SK-N-SH (cell line): ENCODE measurements around the gene RIMKLA. TPM values are rescaled to one million over a fixed set of nuclear protein-coding genes. Genes with fewer than 3 reads are reported as not detected.

Source experiments
- CTCF ChIA-PET: fragments of 300-600, 350-600 bp; formaldehyde crosslinking; extraction: SDS; loops from one replicate; lab custom pipeline; 2021; lab: Yijun Ruan, JAX
- POLR2A ChIA-PET: fragments of 350-600 bp; sonication (Branson Sonifier 250); formaldehyde crosslinking; extraction: SDS; loops from one replicate; lab custom pipeline; 2020; ENCODE audit warnings: antibody characterized with exemption, inconsistent platforms; lab: Yijun Ruan, JAX
- DNase-seq: peaks from one replicate; pipeline ENCODE4 v3.0.0; 2012
- H2AFZ ChIP-seq: fragments of 200-600 bp; sonication (generic); 2 replicates; pipeline ENCODE4 v1.8.1; 2016; ENCODE audit warnings: antibody characterized with exemption, mild to moderate bottlenecking, low read depth
- H3F3A ChIP-seq: fragments of 200-600 bp; sonication (generic); replicated peaks from 2 replicates; pipeline ENCODE3; 2016; ENCODE audit warnings: antibody characterized with exemption, mild to moderate bottlenecking; ENCODE audit not compliant: insufficient read depth
- H3K27ac ChIP-seq, 2 experiments: fragments of 200-500 bp in 1 of 2; fragments of 200-600 bp in 1 of 2; sonication (Bioruptor generic) in 1 of 2; sonication (generic), shearing (Covaris generic) in 1 of 2; 2 replicates each; pipeline versions ENCODE4 v1.5.1 to v1.6.1; 2014 to 2016; ENCODE audit warnings: low read depth in 2 of 2, inconsistent platforms in 1 of 2, low read length in 1 of 2, mild to moderate bottlenecking in 1 of 2, mixed read lengths in 1 of 2
- H3K27me3 ChIP-seq: fragments of 200-600 bp; sonication (generic), shearing (Covaris generic); 2 replicates; pipeline ENCODE4 v1.6.1; 2016; ENCODE audit warnings: mixed run types; ENCODE audit not compliant: insufficient read depth
- H3K36me3 ChIP-seq, 2 experiments: fragments of 200-500 bp in 1 of 2; fragments of 200-600 bp in 1 of 2; sonication (Bioruptor generic) in 1 of 2; sonication (generic) in 1 of 2; replicated peaks in 1 of 2; 2 replicates each; pipeline versions ENCODE3 to v1.5.1; 2014 to 2016; ENCODE audit warnings: low read length in 1 of 2, mild to moderate bottlenecking in 1 of 2; ENCODE audit not compliant: insufficient read depth in 2 of 2, control insufficient read depth in 1 of 2
- H3K4me1 ChIP-seq, 2 experiments: fragments of 200-500 bp in 1 of 2; fragments of 200-600 bp in 1 of 2; sonication (Bioruptor generic) in 1 of 2; sonication (generic), shearing (Covaris generic) in 1 of 2; 2 replicates each; pipeline versions ENCODE4 v1.5.1 to v1.6.1; 2014 to 2016; ENCODE audit warnings: low read depth in 1 of 2, low read length in 1 of 2, mixed run types in 1 of 2; ENCODE audit not compliant: insufficient read depth in 2 of 2, control insufficient read depth in 1 of 2
- H3K4me2 ChIP-seq: fragments of 200-600 bp; sonication (generic), shearing (Covaris generic); 2 replicates; pipeline ENCODE4 v1.6.1; 2017; ENCODE audit warnings: mixed run types
- H3K4me3 ChIP-seq, 2 experiments: fragments of 200-500 bp in 1 of 2; fragments of 200-600 bp in 1 of 2; sonication (Bioruptor generic) in 1 of 2; sonication (generic), shearing (Covaris generic) in 1 of 2; 2 replicates each; pipeline versions ENCODE4 v1.5.1 to v1.8.1; 2014 to 2016; ENCODE audit warnings: low read depth in 2 of 2, inconsistent platforms in 1 of 2, low read length in 1 of 2, mild to moderate bottlenecking in 1 of 2, mixed read lengths in 1 of 2, moderate library complexity in 1 of 2
- H3K79me2 ChIP-seq: fragments of 200-600 bp; sonication (generic); 2 replicates; pipeline ENCODE4 v1.8.1; 2017; ENCODE audit warnings: mild to moderate bottlenecking; ENCODE audit not compliant: insufficient read depth
- H3K9ac ChIP-seq: fragments of 200-600 bp; sonication (generic); 2 replicates; pipeline ENCODE4 v1.6.1; 2017; ENCODE audit warnings: mixed run types
- H3K9me2 ChIP-seq: fragments of 200-600 bp; sonication (generic); 2 replicates; pipeline ENCODE4 v1.6.1; 2017; ENCODE audit warnings: mixed run types
- H3K9me3 ChIP-seq: fragments of 200-600 bp; sonication (generic); 2 replicates; pipeline ENCODE4 v1.6.1; 2017; ENCODE audit warnings: mixed run types, mild to moderate bottlenecking, moderate library complexity
- H4K20me1 ChIP-seq: fragments of 200-600 bp; sonication (generic); 2 replicates; pipeline ENCODE4 v1.6.1; 2017; ENCODE audit warnings: mild to moderate bottlenecking, mixed run types; ENCODE audit not compliant: insufficient read depth
- EP300 ChIP-seq, 2 experiments: IDR thresholded peaks; 2 replicates each; pipeline versions ENCODE4 v1.4.0 to v1.6.1; 2012; ENCODE audit warnings: borderline replicate concordance in 1 of 2, low read depth in 1 of 2, low read length in 1 of 2
- EZH2phosphoT487 ChIP-seq: fragments of 200-600 bp; sonication (generic); IDR thresholded peaks from 2 replicates; pipeline ENCODE4 v1.6.1; 2017; ENCODE audit warnings: low read depth, mixed run types, mild to moderate bottlenecking, antibody characterized with exemption, moderate library complexity, borderline replicate concordance
- FOXM1 ChIP-seq: IDR thresholded peaks from 2 replicates; pipeline ENCODE4 v1.4.0; 2012; ENCODE audit warnings: low read depth, mild to moderate bottlenecking
- GABPA ChIP-seq: IDR thresholded peaks from 2 replicates; pipeline ENCODE4 v1.4.0; 2012; ENCODE audit warnings: low read depth, mild to moderate bottlenecking
- MAX ChIP-seq: IDR thresholded peaks from 2 replicates; pipeline ENCODE4 v1.4.0; 2012; ENCODE audit warnings: low read depth
- NFIC ChIP-seq: IDR thresholded peaks from 2 replicates; pipeline ENCODE4 v1.4.0; 2012; ENCODE audit warnings: borderline replicate concordance
- PBX3 ChIP-seq: IDR thresholded peaks from 2 replicates; pipeline ENCODE4; 2012
- POLR2AphosphoS5 ChIP-seq: IDR thresholded peaks from 2 replicates; pipeline ENCODE4 v1.6.1; 2012; ENCODE audit warnings: low read depth, low read length
- RAD21 ChIP-seq: IDR thresholded peaks from 2 replicates; pipeline ENCODE4 v1.6.1; 2012; ENCODE audit warnings: mild to moderate bottlenecking, low read length
- RCOR1 ChIP-seq: fragments of 150-350 bp; IDR thresholded peaks from 2 replicates; pipeline ENCODE4 v1.6.1; 2017; ENCODE audit warnings: antibody characterized with exemption, low read length
- REST ChIP-seq: IDR thresholded peaks from 2 replicates; pipeline ENCODE4 v1.6.1; 2012; ENCODE audit warnings: mild to moderate bottlenecking, low read depth, low read length, moderate library complexity
- RXRA ChIP-seq: IDR thresholded peaks from 2 replicates; pipeline ENCODE4 v1.4.0; 2012; ENCODE audit warnings: low read depth, mild to moderate bottlenecking, borderline replicate concordance
- SIN3A ChIP-seq: IDR thresholded peaks from 2 replicates; pipeline ENCODE4 v1.6.1; 2012; ENCODE audit warnings: low read depth, mild to moderate bottlenecking, low read length, moderate library complexity, borderline replicate concordance
- TCF12 ChIP-seq: IDR thresholded peaks from 2 replicates; pipeline ENCODE4 v1.4.0; 2012
- TEAD4 ChIP-seq: IDR thresholded peaks from 2 replicates; pipeline ENCODE4 v1.4.0; 2012; ENCODE audit warnings: mild to moderate bottlenecking, borderline replicate concordance; ENCODE audit not compliant: insufficient read depth
- YY1 ChIP-seq: IDR thresholded peaks from 2 replicates; pipeline ENCODE4 v1.4.0; 2012; ENCODE audit warnings: low read depth, mild to moderate bottlenecking
- polyA plus RNA-seq, 3 experiments: library from polyadenylated mRNA; depleted of rRNA; stranded (reverse); fragments of >200 nt; gene quantifications; 2 replicates each; pipeline ENCODE4 v1.2.3, GENCODE V29; 2012

RIMKLA gene
- polyA plus RNA-seq, 1 of the 3 experiments (the other 2 are of a cell fraction) = 0.08 TPM

DNA sequence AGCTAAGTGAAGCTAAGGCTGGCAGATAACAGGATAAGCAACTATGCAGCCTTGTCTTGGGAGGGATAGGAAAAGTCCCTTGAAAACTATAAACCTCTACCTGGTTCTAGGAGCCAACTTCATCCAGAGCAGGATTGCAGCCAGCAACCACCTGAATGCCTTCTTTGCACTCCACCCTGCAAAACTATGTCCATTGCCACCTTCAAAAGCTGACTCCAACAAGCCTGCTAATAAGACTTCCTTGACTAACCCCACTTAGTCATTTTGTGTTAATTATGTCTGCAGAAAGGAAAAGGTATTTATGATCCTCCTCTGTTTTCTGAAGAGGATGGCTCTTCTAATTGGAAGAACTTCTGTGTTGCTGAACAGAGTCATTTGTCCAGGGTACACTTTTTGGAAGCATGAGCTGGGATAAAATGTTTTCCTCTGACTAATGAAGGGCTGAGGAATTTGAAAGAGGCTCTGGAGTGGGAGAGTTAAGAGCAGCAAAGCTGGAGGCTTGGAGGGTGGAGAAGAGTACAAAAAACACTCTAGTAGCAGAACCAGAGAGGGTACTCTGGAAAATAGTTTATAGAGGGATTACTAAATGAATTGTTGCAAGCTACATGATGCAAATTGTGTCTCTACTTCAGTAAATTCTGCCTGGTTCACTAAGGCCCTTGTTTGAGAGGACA, 9.6 kb upstream of the RIMKLA start:
- H3K4me3 ChIP-seq = no peak overlapping the region
- DNase-seq = no peak
- no peaks in the 10 kb centered on the region for H3K79me2 ChIP-seq
- H3K4me1 ChIP-seq = no peaks in the 10 kb centered on the region
- H3K27ac ChIP-seq = no peak overlapping the region
- H4K20me1 ChIP-seq = no peaks in the 10 kb centered on the region
- no peaks in the 10 kb centered on the region for H3K9me2 ChIP-seq
- ChIA-PET CTCF (no interaction called here), POLR2A (no interaction called here)
- H3K9me3 ChIP-seq = no peaks in the 10 kb centered on the region
- TF ChIP-seq NFIC (no peak), TCF12 (no peak), FOXM1 (no peak), EZH2phosphoT487 (no peak), RXRA (no peak), PBX3 (no peak), REST (no peak), RCOR1 (no peak), POLR2AphosphoS5 (no peak), EP300 (IDR thresholded peaks at IDR 0.05; ENCODE audit: borderline replicate concordance in 1 of 2, low read depth in 1 of 2, low read length in 1 of 2) (no peak), MAX (no peak), YY1 (no peak), RAD21 (no peak), GABPA (no peak), SIN3A (no peak), TEAD4 (no peak)
- H3K4me2 ChIP-seq = no peak overlapping the region
- H3F3A ChIP-seq = no peaks in the 10 kb centered on the region
- no peaks in the 10 kb centered on the region for H3K36me3 ChIP-seq
- no peak overlapping the region for H3K9ac ChIP-seq
- H3K27me3 ChIP-seq = peaks cover 3% of the 10 kb centered on the region; the same call in 1 of the 2 replicates
- no peak overlapping the region for H2AFZ ChIP-seq
